Trophoblast cell (in vitro differentiated cells and primary cell): ENCODE results near the gene TMEM154.
A peak's percentile ranks its signal among the peaks of the same experiment; 100 is the strongest.

Experiments
- DNase-seq, 2 donors: peaks; one replicate each; pipeline ENCODE4 v3.0.0-alpha.2; 2016
- H2AFZ ChIP-seq: 2 replicates; pipeline ENCODE4 v1.6.1; 2013; ENCODE audit warnings: low read length, moderate library complexity, mild to moderate bottlenecking; ENCODE audit not compliant: insufficient read depth, poor library complexity
- H2AK5ac ChIP-seq: 2 replicates; pipeline ENCODE4 v1.6.1; 2013; ENCODE audit warnings: mild to moderate bottlenecking, low read length
- H2BK120ac ChIP-seq: 2 replicates; pipeline ENCODE4 v1.6.1; 2013; ENCODE audit warnings: low read length, mild to moderate bottlenecking, moderate library complexity; ENCODE audit not compliant: insufficient read depth, poor library complexity
- H2BK12ac ChIP-seq: 2 replicates; pipeline ENCODE4 v1.6.1; 2013; ENCODE audit warnings: mild to moderate bottlenecking, low read length, moderate library complexity
- H2BK5ac ChIP-seq: 2 replicates; pipeline ENCODE4 v1.6.1; 2013; ENCODE audit warnings: low read length, low read depth, moderate library complexity, mild to moderate bottlenecking; ENCODE audit not compliant: poor library complexity
- H3K14ac ChIP-seq: 2 replicates; pipeline ENCODE4 v1.6.1; 2013; ENCODE audit warnings: mild to moderate bottlenecking, low read length
- H3K18ac ChIP-seq: 2 replicates; pipeline ENCODE4 v1.6.1; 2013; ENCODE audit warnings: mild to moderate bottlenecking, low read length
- H3K23ac ChIP-seq: 2 replicates; pipeline ENCODE4 v1.6.1; 2013; ENCODE audit warnings: low read length
- H3K27ac ChIP-seq: 2 replicates; pipeline ENCODE4 v1.5.1; 2013; ENCODE audit warnings: low read depth, mild to moderate bottlenecking, inconsistent platforms, low read length, moderate library complexity
- H3K27me3 ChIP-seq: 2 replicates; pipeline ENCODE4 v1.6.1; 2013; ENCODE audit warnings: inconsistent platforms, mild to moderate bottlenecking, low read length, moderate library complexity; ENCODE audit not compliant: insufficient read depth
- H3K36me3 ChIP-seq, 2 experiments: 1 replicate in 1 of 2; 2 replicates in 1 of 2; pipeline ENCODE4 v1.6.1; 2013; ENCODE audit warnings: low read length in 2 of 2, mild to moderate bottlenecking in 2 of 2, moderate library complexity in 1 of 2; ENCODE audit not compliant: insufficient read depth in 2 of 2, control insufficient read depth in 1 of 2
- H3K4ac ChIP-seq: 2 replicates; pipeline ENCODE4 v1.6.1; 2013; ENCODE audit warnings: low read depth, mild to moderate bottlenecking, low read length, moderate library complexity
- H3K4me1 ChIP-seq, 2 experiments: 1 replicate in 1 of 2; 2 replicates in 1 of 2; pipeline ENCODE4 v1.6.1; 2013; ENCODE audit warnings: low read length in 2 of 2, mild to moderate bottlenecking in 2 of 2, moderate library complexity in 1 of 2; ENCODE audit not compliant: insufficient read depth in 2 of 2, control insufficient read depth in 1 of 2
- H3K4me2 ChIP-seq: 2 replicates; pipeline ENCODE4 v1.6.1; 2013; ENCODE audit warnings: inconsistent platforms, mild to moderate bottlenecking, low read length, moderate library complexity
- H3K4me3 ChIP-seq: 2 replicates; pipeline ENCODE4 v1.5.1; 2013; ENCODE audit warnings: mild to moderate bottlenecking, low read depth, low read length, inconsistent platforms
- H3K79me1 ChIP-seq: one replicate; pipeline ENCODE4 v1.6.1; 2013; ENCODE audit warnings: low read length
- H3K79me2 ChIP-seq: 2 replicates; pipeline ENCODE4 v1.6.1; 2013; ENCODE audit warnings: low read length, mild to moderate bottlenecking; ENCODE audit not compliant: control insufficient read depth, insufficient read depth, poor library complexity
- H3K9ac ChIP-seq: 2 replicates; pipeline ENCODE4 v1.6.1; 2013; ENCODE audit warnings: mild to moderate bottlenecking, low read length
- H3K9me3 ChIP-seq: 2 replicates; pipeline ENCODE4 v1.6.1; 2013; ENCODE audit warnings: low read depth, mild to moderate bottlenecking, control low read depth, inconsistent platforms, low read length; ENCODE audit not compliant: insufficient read depth
- H4K12ac ChIP-seq: 2 replicates; pipeline ENCODE4 v1.6.1; 2013; ENCODE audit warnings: low read depth, mild to moderate bottlenecking, low read length, moderate library complexity
- H4K8ac ChIP-seq: 2 replicates; pipeline ENCODE4 v1.6.1; 2013; ENCODE audit warnings: low read depth, mild to moderate bottlenecking, low read length, moderate library complexity
- H4K91ac ChIP-seq: one replicate; pipeline ENCODE4 v1.6.1; 2013; ENCODE audit warnings: low read depth, mild to moderate bottlenecking, low read length, moderate library complexity
- WGBS: extraction: QIAGEN DNeasy Blood & Tissue Kit; methylation state at CpG from one replicate; pipeline ENCODE4 v1.1.7; 2013; ENCODE audit warnings: missing lambda C conversion rate; ENCODE audit not compliant: insufficient read length, insufficient coverage; ENCODE audit errors: extremely low coverage; 5-methylcytosine and 5-hydroxymethylcytosine counted together

The TMEM154 gene

DNA sequence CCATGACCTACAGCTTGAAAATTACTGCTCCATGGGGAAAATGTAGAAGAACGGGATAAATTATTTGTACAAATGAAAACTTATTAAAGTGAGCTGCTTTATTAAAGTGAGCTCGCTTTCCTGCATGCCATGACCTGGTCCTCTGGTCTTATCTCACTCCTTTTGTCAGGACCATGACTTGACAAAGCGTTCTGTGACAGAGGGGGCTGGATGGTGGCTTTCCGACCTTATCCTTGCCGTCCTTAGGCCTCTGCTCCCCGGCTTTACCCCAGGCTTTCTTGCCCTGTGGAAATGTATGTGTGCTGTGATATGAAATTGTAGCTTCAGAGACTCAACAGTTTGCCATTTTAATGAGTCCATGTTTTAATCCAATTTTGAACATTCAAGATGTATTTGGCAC lies 99.9 kb downstream of the TMEM154 start:
- H2BK120ac ChIP-seq: no peak overlapping the region
- no peak overlapping the region for H4K12ac ChIP-seq
- no peak overlapping the region for H3K4me3 ChIP-seq
- WGBS: no CpG with 5 or more reads among the region's 6 CpGs
- no peaks in the 10 kb centered on the region for H3K4me1 ChIP-seq
- no peaks in the 10 kb centered on the region for H3K9me3 ChIP-seq
- H3K14ac ChIP-seq: no peak overlapping the region
- H2BK5ac ChIP-seq: no peak overlapping the region
- no peak overlapping the region for H2AK5ac ChIP-seq
- no peak overlapping the region for H3K4ac ChIP-seq
- no peak overlapping the region for H2AFZ ChIP-seq
- no peaks in the 10 kb centered on the region for H3K27me3 ChIP-seq
- no peak overlapping the region for H3K4me2 ChIP-seq
- no peak overlapping the region for H3K27ac ChIP-seq
- H3K9ac ChIP-seq: no peak overlapping the region
- H3K18ac ChIP-seq: no peak overlapping the region
- no peak overlapping the region for H2BK12ac ChIP-seq
- H4K91ac ChIP-seq: no peak overlapping the region
- DNase-seq: no peak
- no peak overlapping the region for H3K23ac ChIP-seq
- no peak overlapping the region for H4K8ac ChIP-seq
- H3K79me2 ChIP-seq: no peaks in the 10 kb centered on the region
- H3K79me1 ChIP-seq: no peaks in the 10 kb centered on the region
- no peaks in the 10 kb centered on the region for H3K36me3 ChIP-seq

GRCh38 chr4:152579107-152579764 lies 100.6 kb downstream of the TMEM154 start:
- no CpG with 5 or more reads among the region's 11 CpGs for WGBS
- no peak overlapping the region for H3K4ac ChIP-seq
- no peak overlapping the region for H3K23ac ChIP-seq
- H3K9me3 ChIP-seq: no peaks in the 10 kb centered on the region
- no peak overlapping the region for H3K4me2 ChIP-seq
- no peaks in the 10 kb centered on the region for H3K36me3 ChIP-seq
- H3K27me3 ChIP-seq: no peaks in the 10 kb centered on the region
- no peak overlapping the region for H2BK120ac ChIP-seq
- no peak overlapping the region for H3K4me3 ChIP-seq
- no peaks in the 10 kb centered on the region for H3K4me1 ChIP-seq
- H2AFZ ChIP-seq: no peak overlapping the region
- H3K18ac ChIP-seq: no peak overlapping the region
- H4K8ac ChIP-seq: no peak overlapping the region
- H2BK12ac ChIP-seq: no peak overlapping the region
- H3K79me2 ChIP-seq: no peaks in the 10 kb centered on the region
- DNase-seq: no peak
- no peaks in the 10 kb centered on the region for H3K79me1 ChIP-seq
- no peak overlapping the region for H4K12ac ChIP-seq
- no peak overlapping the region for H3K27ac ChIP-seq
- H4K91ac ChIP-seq: no peak overlapping the region
- no peak overlapping the region for H3K14ac ChIP-seq
- H3K9ac ChIP-seq: no peak overlapping the region
- no peak overlapping the region for H2AK5ac ChIP-seq
- H2BK5ac ChIP-seq: no peak overlapping the region

GRCh38 chr4:152578670-152579069 lies 101.1 kb downstream of the TMEM154 start:
- Histone ChIP-seq H2BK120ac (no peak overlapping the region), H3K27ac (no peak overlapping the region), H3K9ac (no peak overlapping the region), H3K18ac (no peak overlapping the region), H3K27me3 (no peaks in the 10 kb centered on the region), H3K9me3 (no peaks in the 10 kb centered on the region), H3K14ac (no peak overlapping the region), H3K79me1 (no peaks in the 10 kb centered on the region), H3K23ac (no peak overlapping the region), H3K4ac (no peak overlapping the region), H3K79me2 (no peaks in the 10 kb centered on the region), H3K4me1 (no peaks in the 10 kb centered on the region), H2AK5ac (no peak overlapping the region), H2BK12ac (no peak overlapping the region), H4K12ac (no peak overlapping the region), H3K36me3 (no peaks in the 10 kb centered on the region), H3K4me2 (no peak overlapping the region), H4K91ac (no peak overlapping the region), H4K8ac (no peak overlapping the region), H3K4me3 (no peak overlapping the region), H2AFZ (no peak overlapping the region), H2BK5ac (no peak overlapping the region)
- peak in 1 of 2 donors; percentile 54 for DNase-seq
- WGBS: no CpG with 5 or more reads among the region's 1 CpG

DNA sequence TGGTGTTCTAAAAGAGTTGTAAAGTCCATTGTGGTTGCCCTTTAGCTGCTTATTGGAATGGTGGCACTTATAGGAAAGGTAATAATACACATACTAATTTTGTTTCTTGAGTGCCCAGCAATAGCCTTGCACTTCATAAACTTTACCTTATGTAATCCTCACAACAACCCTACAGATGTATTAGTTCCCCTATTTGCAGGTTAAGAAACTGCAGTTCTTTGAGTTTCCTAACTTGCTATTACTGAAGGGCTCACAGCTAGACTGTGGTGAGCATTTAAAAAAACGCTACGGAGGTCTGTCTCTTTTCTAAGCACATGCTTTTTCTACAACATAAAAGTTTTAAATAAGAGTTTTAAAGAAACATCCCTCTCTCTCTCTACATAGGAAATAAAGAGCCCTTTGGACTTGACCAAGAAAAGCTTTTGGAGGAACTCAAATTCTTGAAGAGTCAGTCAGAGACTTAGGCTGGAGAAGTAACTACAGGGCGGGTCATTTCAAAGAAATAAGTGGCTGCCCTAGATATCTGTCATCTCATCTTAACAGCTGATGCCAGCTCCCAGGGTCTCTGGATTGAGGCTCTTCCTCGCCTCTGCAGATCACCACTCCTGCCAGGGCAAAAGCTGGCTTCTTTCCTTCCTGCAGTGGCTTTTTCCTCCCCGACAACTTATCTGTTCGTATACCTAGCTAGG lies 101.9 kb downstream of the TMEM154 start:
- Histone ChIP-seq H3K79me1 (no peaks in the 10 kb centered on the region), H3K4me2 (no peak overlapping the region), H3K36me3 (no peaks in the 10 kb centered on the region), H3K9ac (no peak overlapping the region), H3K23ac (no peak overlapping the region), H3K18ac (no peak overlapping the region), H3K9me3 (no peaks in the 10 kb centered on the region), H2BK120ac (no peak overlapping the region), H2AK5ac (no peak overlapping the region), H3K27ac (no peak overlapping the region), H3K4ac (no peak overlapping the region), H2BK5ac (no peak overlapping the region), H3K4me1 (no peaks in the 10 kb centered on the region), H4K91ac (no peak overlapping the region), H3K79me2 (no peaks in the 10 kb centered on the region), H2AFZ (no peak overlapping the region), H3K14ac (no peak overlapping the region), H4K8ac (no peak overlapping the region), H3K4me3 (no peak overlapping the region), H2BK12ac (no peak overlapping the region), H3K27me3 (no peaks in the 10 kb centered on the region), H4K12ac (no peak overlapping the region)
- peak in 1 of 2 donors; percentile 49 for DNase-seq
- whole genome bisulfite sequencing: no CpG with 5 or more reads among the region's 6 CpGs
